ENCODE results near the gene ZBTB42.

The ZBTB42 gene

DNA sequence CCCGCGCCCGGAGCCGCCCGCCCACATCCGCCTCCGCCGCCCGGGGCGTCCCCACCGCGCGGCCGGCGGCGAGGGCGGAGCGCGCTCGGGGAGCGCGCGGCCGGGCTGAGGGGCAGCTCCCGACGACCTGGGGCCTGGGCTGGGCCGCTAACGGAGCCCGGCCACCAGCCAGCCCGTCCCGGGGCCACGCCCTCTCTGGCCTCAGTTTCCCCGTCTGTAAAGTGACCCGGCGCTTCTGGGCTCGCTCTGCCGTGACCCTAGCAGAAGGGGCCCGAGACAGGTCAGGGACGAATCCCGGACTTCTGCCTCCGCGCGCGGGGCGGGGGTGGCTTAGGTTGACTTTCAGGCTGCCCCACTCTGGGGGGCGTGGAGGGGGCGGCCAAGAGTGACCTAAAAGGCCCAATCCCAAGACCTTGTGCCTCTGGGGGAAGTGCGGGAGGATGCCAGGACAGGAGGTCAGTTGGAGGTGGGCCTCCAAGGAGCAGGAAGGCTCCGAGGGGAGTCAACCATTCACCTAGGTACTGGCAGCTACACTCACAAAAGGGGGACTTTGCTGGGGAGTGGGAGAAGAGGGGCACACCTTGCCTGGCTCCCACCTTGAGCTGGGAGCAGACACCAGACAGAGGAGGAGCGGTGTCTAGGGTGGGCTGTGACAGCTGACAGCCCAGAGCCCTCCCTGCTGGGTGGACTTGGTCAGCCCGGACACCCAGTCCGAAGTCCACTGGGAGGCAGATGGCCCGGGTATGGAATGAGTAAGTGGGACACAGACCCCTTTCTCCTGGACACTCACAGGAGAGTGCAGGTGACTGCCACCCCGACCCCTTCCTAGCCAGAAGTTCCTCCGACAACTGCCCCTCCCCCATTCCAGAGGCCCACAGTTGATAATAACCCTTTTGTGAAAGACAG is 4.9 kb upstream of the ZBTB42 start:
- peak; percentile 12 for DNase-seq

DNA sequence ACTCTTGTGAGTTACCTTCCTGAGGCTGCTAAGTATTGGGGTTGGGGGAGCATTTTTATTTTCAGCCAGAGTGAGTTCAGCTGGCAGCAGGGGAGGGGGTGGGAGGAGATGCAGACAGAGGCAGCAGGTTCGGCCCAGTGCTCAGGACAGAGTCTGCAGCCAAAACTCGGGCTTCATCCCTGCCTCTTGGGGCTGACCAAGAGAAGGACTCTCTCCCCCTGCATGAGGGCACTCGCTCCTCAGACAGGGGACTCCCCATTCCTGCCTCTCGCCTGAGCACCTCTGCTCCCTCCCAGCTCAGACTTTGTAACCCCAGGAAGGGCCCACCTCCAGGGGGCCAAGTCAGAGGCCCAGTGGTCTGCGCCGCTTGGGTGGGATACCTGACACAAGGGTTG is 4.2 kb upstream of the ZBTB42 start:
- no peak for DNase-seq

DNA sequence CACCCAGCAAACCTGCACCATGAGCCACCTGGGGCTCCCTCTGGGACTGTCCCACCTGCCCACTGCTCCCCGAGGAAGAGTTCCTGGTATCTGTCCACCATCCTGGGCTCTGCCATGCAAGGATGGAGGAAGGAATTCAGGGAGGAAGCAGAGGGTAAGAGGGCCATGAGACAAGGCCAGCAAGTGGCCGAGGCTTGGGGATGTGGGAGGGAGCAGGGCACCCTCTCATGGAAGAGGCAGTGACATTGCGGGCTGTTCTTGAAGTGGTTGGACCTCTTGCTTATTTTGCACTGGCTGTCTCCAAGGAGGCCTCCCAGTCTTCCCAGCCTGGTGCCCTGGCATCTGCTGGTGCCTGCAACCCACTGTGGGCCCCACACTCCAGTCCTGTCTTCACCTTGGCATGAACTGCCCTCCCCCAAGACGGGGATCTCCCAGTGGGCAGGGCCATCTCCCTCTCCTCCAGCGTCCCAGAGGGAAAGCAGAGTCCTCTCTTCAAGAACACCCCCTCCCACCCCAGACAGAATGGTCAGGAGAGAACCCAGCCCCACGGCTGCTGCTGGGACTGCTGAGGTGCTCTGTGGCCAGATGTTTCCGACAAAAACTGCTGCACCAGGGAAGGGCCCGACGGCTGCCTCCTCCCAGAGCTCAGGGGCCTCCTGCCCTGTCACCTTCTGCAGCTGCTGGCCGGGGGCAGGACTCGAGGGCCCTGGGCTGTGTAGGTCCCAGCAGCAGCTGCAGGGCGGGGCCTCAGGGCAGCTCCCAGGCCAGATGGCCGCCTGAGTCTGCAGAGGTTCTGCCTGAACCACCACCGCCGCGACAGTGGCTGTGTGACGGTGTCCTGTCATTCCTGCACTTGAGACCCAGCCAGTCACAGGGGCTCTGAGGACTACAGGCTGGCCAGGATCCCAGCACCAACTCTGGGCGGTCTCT is 3.5 kb upstream of the ZBTB42 start:
- DNase-seq = no peak

DNA sequence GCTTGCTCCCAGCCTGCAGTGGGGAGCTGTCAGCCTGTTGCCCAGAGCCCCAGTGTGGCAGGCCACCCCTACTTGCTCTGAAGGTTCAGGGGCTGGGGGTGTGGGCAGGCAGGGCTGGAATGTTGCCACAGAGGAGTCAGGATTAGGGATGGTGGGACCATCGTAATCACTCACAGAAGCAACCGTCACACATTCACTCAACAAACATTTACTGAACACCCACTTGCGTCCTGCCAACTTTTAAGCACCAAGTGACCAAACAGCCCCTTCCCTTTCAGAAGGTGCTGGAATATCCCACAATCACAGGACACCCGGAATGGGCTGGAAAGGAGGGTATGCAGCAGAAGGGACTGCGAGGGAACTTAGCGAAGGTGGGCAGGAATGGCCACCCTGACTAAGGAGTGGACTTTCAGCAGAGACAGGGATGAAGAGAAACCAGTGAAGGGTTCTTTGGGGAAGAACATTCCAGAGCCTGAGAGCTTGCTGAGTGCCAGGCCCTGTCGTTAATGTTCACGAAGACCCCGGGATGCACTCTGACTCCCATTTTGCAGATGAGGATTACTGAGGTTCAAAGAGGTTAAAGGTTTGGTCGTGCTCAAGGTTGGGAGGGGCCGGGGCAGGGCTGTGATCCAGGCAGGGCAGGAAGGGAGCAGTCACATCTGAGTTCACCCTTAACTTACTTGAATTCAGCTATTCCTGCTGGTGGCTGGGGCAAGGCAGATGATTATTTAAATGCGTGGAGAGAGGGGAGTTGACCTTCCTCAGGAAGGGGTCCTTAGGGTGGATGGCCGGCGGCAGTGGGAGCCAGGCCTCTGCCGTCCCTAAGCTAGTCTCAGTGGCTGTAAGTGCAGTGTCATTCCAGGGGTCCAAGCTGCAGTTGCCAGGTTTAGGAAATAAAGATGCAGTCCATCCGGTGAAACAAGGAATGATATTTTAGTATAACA is 2.3 kb upstream of the ZBTB42 start:
- no peak for DNase-seq

DNA sequence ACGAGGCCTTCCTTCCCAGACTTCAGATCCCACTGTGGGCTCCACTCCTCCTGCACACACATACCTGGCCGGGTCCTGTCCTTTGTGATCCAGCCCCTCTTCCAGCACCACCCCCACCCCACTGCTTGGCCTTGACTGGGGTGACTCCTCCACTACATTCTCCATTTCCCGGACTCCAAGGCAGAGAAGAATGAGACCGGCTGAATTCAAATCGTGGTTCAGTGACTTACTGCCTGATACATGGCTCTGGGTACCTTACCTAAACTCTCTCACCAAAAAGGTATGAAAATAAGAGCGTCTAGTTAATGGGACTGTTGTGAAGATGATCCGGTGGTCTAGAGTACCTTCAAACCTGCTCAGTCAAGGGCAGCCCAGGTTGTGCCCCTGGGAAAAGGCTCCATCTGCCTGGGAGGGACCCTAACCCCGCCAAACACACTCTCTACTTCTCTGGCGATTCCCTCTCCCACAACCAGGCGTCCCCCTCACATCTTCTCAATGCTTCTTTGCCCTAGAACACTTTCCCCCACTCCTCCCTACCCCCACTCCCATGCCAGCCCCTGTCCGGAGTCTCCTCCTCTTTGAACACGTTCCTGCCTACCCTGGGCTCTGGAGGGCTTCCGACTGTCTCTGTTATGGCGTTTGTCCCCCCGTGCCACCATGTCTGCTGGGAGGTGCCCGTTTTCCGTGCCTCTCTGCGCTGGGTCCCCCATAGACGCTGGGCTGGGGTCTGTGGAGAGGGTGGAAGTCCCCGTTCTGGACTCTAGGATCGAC is 1.5 kb upstream of the ZBTB42 start:
- DNase-seq = no peak

- DNase-seq = no peak
Observed at GRCh38 chr14:104800015-104800770, 708 bp upstream of the ZBTB42 start.

- DNase-seq = no peak
Observed at GRCh38 chr14:104801520-104802393, 856 bp downstream of the ZBTB42 start.

DNA sequence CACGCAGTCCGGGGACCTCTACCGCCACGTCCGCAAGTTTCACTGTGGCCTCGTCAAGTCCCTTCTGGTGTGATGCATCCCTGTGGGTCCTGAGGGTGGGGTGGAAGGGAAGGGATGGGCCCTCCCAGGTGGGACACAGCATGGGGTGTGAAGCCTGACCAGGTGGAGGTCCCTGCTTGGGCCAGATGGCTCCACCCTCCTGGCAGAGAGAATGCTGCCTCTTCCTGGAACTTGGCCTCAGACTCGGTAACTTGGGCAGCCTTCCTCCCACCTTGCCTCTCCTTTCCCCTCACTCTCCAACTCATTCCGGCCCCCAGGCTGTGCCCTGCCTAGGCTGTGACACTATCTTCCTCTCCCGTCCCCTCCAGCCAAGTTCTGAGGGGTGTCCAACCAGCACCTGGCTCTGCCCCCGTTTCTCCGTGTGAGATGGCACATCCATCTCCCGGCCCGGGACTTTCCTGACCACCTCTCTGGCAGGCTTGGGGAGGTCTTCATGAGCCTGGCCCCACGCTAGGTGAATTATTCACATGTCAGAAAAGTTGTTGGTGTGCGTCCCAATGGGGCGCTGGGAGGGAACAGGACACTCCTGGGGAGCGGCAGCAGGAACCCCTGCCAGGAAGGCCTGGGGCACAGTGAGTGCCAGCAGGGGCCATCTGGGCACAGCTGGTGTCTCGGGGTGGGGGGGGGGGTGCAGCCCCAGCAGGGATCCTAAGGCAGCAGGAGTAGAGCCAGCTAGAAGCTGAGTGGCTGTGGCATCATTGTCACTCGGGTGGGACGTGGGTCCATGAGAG is 1.7 kb downstream of the ZBTB42 start:
- no peak for DNase-seq

DNA sequence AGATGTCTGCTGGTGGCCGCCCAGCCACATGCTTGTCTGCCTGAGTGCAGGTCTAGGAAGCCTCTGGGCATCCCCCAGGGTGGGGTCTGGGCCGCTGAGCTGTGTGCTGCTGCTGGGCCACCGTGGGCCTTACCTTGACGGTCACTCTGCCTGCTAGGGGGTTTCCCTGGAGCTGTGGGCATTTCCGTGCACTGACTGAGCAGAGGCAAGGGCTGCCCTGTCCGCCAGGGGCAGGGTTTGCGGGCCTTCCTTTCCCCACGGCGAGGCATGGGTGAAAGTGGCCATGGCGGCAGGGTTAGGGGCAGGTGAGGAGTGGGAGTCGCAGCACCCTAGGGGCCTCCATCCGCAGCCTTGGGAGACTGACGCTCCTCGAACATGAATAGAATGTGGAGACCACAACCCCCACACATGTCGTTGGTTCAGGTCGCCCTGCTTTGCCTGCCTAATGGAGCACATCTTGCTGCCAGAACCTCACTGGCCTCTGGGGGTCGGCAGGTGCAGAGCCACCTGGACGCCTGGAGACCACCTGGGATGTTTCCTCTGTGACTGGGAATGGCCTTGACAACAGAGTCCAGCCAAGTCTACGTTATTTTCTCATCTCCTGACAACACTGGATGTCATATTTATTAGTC is 2.5 kb downstream of the ZBTB42 start:
- DNase-seq = no peak

GRCh38 chr14:104803912-104804410 is 3.1 kb downstream of the ZBTB42 start:
- no peak for DNase-seq

DNA sequence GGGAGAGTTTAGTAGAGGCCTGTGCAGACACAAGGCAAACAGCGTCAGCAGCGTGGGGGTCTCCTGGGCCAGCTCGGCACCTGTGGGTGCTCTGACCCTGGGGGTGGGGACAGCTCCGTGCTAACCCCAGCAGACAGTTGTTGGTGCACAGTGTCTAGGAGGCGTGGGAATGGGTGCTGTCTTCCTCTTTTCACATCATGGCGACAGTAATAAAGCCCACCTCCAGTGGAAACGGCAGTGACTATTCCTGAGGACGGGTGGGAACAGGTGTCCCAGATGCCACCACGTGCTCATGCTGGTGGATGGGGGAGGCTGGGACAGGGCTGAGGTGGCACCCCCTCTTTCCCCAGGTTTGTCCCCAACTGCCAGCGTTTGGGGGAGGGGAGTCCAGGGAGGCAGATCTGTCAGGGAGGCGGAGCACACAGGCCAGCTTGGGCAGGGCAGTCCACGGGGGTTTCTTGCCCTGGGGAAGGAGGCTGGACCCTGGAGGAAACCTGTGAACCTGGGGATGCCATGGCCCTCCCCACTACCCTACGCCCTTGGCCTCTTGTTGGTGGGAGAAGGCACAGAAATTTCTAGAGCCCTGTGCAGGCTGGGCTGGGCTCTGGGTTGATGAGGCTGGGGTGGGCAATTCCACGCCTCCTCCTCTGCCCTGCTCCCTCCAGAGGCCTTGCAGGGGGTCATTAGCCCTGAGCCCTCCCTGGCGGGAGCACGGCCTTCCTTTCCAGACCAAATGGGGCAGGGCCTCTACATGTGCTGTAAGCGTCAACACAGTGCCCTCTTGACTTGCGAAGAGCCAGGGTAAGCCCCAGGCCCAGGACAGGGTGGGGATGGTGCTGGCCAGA is 3.8 kb downstream of the ZBTB42 start:
- DNase-seq = no peak

DNA sequence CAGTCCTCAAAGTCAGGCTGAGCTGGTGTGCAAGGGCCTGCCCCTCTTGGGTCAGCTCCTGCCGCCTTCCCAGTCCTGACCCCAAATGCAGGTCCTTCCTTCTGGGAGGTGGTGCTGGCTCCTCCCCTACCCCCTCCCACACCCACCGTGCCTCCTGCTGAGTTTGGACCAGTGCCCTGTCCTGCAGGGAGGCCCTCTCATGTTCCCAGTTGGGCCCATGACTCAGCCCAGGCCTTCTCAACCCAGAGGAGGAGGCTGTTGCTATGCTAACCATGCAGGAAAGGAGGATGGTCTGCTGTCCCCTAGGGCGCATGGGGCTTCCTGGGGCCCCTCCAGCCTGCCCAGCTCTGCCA is 4.4 kb downstream of the ZBTB42 start:
- DNase-seq = no peak

DNA sequence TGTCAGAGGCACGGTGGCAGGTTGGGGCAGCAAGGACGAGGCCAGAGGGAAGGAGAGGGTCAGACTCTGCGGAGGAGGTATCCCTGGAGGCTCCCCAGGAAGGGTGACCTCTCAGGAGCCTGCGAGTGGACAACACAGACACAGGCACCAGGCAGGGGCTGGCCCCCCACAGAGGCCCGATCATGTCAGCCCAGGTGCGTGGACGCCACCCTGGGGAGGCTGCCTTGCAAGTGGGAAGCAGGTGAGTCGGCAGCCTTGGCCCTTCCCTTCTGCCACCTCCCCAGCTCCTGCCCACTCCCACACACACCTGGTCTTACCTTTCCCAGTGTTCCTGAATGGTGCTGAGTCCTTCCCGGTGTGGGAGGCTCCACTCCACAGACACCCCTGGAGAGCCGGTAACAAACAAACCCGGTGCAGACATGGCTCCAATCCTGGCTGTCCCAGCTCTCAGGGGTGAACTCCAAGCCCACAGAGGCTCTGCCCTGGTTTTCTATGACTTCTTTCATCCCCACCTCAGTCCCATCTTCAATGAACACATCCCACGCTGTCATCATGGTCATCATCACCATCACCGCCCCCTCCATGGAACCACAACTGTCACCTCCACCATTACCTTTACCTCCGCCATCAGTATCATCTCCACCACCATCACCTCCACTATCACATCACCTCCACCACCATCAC is 5.2 kb downstream of the ZBTB42 start:
- no peak for DNase-seq

- no peak for DNase-seq
Observed at GRCh38 chr14:104806625-104807465, 5.9 kb downstream of the ZBTB42 start.

GRCh38 chr14:104808456-104808855 is 7.6 kb downstream of the ZBTB42 start:
- DNase-seq = no peak

DNA sequence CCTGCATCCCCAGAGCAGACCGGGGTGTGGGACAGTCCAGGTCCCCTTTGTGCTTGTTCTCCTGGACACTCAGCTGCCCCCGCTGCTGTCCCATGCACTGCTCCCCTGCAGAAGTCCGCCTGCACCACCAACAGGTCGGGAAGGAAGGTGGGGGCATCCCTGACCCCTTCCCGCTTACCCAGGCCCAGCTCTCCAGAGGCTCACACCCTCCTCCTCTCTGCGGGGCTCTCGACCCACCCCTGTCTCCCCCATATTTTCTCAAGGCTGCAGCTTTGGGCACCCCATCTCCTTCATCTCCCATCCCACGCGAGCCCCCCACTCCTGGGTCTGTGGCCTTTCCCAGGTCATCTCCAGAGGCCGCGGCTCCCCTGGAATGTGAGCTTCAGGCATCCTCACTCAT is 9.4 kb downstream of the ZBTB42 start:
- no peak for DNase-seq

All from NCI-H1105 (cell line).